AG09309 (cell line): ENCODE results near the gene COA3.
A peak's percentile ranks its signal among the peaks of the same experiment; 100 is the strongest.
"Not testable (repeated sequence)": the region's sequence is repeated elsewhere in the genome, so short reads cannot be mapped to it uniquely, and the experiment has no call there.

Source experiments
- DNase-seq: peaks from one replicate; pipeline ENCODE4 v3.0.0-alpha.2; 2010; ENCODE audit warnings: low read depth
- H3K4me3 ChIP-seq: 2 replicates; pipeline ENCODE4 v1.5.1; 2011; ENCODE audit warnings: mild to moderate bottlenecking, low read depth, low read length, moderate library complexity; ENCODE audit not compliant: control insufficient read depth
- TF ChIP-seq, protein P1 (sequence below): IDR thresholded peaks from 2 replicates; pipeline ENCODE4 v1.5.1; 2011; ENCODE audit warnings: mild to moderate bottlenecking, low read depth, low read length, inconsistent platforms; ENCODE audit not compliant: insufficient read depth, control insufficient read depth; ENCODE audit errors: missing control alignments

COA3 gene

DNA sequence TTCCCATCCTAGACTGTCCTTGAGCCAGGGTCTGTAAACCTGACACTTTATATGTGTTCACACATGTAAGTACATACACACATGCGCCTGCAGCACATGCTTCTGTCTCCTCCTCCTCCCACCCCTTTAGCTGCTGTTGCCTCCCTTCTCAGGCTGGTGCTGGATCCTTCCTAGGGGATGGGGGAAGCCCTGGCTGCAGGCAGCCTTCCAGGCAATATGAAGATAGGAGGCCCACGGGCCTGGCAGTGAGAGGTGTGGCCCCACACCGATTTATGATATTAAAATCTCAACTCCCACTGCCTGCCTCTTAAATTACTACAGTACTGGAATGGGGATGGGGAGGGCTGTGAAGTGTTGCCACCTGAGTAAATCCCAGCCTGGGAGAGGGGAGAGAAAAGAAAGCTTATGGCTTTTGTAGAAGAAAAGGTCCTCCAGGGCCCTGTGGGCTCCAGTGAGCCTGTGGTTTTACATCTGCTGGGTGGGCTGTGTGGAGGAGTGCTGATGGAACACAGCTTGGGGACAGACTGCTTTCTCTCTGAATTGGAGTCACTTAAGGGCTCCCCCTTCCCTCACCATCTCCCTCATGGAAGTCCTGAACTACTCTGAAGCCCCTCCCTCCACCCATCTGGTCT is 19.1 kb downstream of the COA3 start:
- no peak overlapping the region for H3K4me3 ChIP-seq
- TF ChIP-seq, protein P1, sequence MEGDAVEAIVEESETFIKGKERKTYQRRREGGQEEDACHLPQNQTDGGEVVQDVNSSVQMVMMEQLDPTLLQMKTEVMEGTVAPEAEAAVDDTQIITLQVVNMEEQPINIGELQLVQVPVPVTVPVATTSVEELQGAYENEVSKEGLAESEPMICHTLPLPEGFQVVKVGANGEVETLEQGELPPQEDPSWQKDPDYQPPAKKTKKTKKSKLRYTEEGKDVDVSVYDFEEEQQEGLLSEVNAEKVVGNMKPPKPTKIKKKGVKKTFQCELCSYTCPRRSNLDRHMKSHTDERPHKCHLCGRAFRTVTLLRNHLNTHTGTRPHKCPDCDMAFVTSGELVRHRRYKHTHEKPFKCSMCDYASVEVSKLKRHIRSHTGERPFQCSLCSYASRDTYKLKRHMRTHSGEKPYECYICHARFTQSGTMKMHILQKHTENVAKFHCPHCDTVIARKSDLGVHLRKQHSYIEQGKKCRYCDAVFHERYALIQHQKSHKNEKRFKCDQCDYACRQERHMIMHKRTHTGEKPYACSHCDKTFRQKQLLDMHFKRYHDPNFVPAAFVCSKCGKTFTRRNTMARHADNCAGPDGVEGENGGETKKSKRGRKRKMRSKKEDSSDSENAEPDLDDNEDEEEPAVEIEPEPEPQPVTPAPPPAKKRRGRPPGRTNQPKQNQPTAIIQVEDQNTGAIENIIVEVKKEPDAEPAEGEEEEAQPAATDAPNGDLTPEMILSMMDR = no peak

DNA sequence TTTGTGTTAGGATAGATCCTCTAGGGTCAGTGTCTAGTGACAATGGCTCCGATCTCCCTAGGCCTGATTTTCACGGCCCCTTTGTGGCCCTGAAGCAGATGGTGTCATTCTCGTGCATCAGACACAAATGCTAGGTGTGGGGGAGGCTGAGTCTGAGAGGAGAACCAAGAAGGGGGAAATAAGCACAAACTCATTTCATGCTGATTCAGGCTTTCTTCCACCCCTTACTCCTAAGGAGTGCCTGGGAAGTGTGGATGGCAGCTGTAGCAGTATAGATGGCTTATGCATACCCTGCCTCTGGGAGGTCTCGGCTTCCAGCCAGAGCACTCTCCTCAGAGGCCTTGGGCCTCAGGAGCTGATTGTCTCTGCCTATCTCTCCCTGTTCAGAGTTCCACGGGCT is 19.9 kb downstream of the COA3 start:
- DNase-seq = no peak
- TF ChIP-seq, protein P1 = no peak
- no peak overlapping the region for H3K4me3 ChIP-seq

More for the DNA sequence above, 19.1 kb downstream of the COA3 start:
- no peak for DNase-seq

DNA sequence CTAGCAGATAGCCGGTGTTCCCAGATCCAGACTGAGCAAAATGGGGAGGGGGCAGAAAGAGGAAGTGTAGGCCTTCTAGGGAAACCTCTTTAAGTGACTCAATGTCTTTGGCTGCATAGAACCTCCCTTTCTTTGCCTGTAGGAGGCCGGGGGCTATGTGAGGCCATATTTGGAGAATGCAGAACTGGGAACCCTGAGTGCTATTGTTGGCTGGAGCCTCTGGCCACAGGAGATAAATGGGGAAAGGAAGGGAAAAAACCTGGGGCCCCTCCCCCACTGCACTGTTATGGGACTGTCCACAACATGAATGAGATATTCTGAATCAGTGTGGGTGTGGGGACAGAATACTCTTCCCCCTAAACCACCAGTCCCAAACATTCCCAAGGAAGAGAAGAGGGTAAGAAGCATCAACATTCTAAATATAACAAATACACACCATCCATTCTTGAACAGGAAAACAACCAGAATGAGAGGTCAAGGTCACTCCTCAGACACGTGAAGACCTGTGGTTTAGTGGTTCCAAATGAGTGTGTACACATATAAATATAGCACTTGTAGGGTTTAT is 22.9 kb downstream of the COA3 start:
- no peak overlapping the region for H3K4me3 ChIP-seq
- TF ChIP-seq, protein P1 = no peak
- no peak for DNase-seq

DNA sequence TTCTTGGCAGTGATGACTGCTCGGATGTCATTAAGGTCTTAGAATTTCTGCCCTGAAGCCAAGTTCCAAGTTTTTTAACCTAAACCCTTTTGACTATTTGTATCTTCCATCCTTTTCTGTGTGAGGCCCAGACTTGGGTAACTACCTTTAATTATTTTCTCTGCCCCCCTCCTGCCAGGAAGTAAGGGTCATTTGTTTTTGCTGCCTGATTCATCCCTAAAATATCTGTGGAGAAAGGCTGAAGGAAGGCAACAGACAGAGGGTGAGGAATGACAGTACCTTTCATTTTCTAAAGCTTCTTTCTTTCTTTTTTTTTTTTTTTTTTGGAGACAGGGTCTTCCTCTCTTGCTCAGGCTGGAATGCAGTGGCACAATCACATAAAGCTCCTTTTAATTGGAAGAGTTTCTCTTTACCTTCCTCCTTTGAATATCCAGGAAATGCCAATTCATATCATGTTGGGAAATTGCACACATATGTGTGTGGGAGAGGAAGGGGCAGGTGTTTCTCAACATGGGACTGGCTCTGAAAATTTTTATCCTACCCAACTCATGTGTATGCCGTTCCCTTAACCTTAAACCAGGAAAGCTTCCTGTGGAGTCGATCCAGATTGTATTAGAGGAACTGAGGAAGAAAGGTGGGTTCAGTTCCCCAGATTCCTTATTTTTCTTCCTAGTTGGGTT is 24.3 kb downstream of the COA3 start:
- H3K4me3 ChIP-seq = peak overlapping the region; percentile 96
- DNase-seq = no peak
- TF ChIP-seq, protein P1 = no peak

DNA sequence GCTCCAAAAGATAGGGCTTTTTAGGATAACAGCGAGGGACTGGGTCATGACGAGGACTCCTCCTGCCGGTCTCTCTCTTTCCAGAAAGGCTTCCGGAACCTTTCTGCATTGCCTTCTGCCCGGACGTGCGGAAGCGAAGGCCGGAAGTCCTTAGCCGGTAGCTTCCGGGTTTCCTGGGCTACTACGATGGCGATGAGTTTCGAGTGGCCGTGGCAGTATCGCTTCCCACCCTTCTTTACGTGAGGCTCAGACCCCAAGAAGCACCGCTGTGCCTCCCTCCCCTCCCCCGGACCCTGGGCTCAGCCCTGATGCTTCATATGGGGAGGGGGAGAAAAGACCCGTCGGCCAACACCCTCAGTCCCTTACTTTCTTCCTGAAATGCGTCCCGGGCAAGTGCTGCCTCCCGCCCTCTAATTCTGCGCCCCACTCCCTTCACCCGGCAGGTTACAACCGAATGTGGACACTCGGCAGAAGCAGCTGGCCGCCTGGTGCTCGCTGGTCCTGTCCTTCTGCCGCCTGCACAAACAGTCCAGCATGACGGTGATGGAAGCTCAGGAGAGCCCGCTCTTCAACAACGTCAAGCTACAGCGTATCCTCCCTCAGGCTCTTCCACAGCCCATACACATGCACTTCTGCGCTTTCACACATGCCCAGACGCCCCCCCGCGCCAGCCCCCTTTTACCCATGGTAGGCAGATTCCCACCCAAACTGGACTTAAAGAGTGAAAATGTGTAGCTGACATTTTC is 25.0 kb downstream of the COA3 start, which contains the start of gene VPS25:
Gene VPS25 (plus strand): TSS at position 160 of the 746 bp plus-strand sequence. CDS start 27 bp downstream, at position 187.
- peak within 1 kb of the TSS; percentile 96 for H3K4me3 ChIP-seq
- TF ChIP-seq, protein P1 = peak; percentile 31
- peak; percentile 43 for DNase-seq

DNA sequence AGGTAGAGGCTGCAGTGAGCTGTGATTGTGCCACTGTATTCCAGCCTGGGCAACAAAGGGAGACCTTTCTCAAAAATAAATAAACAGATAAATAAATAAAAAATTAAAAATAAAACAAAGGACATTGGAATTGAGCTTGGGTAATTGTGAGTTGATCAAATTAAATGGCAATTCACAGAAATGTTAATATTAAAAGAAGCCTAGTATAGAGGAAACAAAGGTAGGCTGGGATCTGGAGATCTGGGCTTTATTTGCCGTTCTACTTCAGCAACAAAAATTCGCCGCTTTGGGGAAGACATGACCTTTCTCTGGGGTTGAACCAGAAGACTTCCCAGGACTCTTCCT is 25.6 kb downstream of the COA3 start:
- DNase-seq = no peak
- TF ChIP-seq, protein P1 = no peak
- peak overlapping the region; percentile 96 for H3K4me3 ChIP-seq

DNA sequence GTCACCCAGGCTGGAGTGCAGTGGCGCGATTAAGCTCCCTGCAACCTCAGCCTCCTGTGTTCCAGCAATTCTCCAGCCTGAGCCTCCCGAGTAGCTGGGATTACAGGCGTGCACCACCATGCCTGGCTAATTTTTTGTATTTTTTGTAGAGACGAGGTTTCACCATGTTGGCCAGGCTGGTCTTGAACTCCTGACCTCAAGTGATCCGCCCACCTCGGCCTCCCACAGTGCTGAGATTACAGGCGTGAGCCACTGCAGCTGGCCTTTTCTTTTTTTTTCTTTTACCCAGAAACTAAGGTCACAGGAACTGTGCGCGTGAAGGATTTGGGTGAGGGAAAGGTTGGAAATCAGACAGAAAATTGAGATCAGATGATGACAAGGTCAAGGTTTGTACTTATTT is 28.5 kb downstream of the COA3 start:
- DNase-seq, H3K4me3 ChIP-seq: not testable (repeated sequence)

DNA sequence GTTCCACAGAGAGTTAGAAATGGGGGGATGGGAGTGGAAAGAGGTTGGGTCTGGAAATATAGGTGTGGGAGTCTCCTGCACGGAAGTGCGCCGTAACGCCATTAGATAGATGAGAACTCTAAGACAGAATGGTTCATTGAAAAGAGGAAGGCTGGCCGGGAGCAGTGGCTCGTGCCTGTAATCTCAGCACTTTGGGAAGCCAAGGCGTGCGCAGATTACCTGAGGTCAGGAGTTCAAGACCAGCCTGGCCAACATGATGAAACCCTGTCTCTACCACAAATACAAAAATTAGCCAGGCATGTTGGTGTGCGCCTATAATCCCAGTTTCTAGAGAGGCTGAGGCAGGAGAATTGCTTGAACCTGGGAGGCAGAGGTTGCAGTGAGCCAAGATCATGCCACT is 30.5 kb downstream of the COA3 start:
- DNase-seq = not testable (repeated sequence)

More for the DNA sequence above, 30.5 kb downstream of the COA3 start:
- H3K4me3 ChIP-seq = not testable (repeated sequence)
